H9 (cell line): ENCODE data around the gene PRSS22. TPM values are rescaled to one million over a fixed set of nuclear protein-coding genes. Genes with fewer than 3 reads are reported as not detected.

Source experiments
- DNase-seq: peaks from one replicate; pipeline ENCODE4 v3.0.0-alpha.2; 2017
- H2AFZ ChIP-seq: one replicate; pipeline ENCODE4 v1.6.1; 2013; ENCODE audit warnings: mild to moderate bottlenecking, low read length, control low read depth, moderate library complexity
- H2AK5ac ChIP-seq: 2 replicates; pipeline ENCODE4 v1.6.1; 2013; ENCODE audit warnings: low read length, control low read depth, mixed read lengths; ENCODE audit not compliant: insufficient read length
- H2BK120ac ChIP-seq: one replicate; pipeline ENCODE4 v1.6.1; 2013; ENCODE audit warnings: low read depth, mild to moderate bottlenecking, low read length, control low read depth, inconsistent platforms; ENCODE audit not compliant: poor library complexity, severe bottlenecking
- H2BK12ac ChIP-seq: 2 replicates; pipeline ENCODE4 v1.6.1; 2013; ENCODE audit warnings: low read length, control low read depth, mixed read lengths, low read depth; ENCODE audit not compliant: insufficient read length
- H2BK15ac ChIP-seq: 2 replicates; pipeline ENCODE4 v1.6.1; 2013; ENCODE audit warnings: low read depth, low read length, control low read depth
- H2BK20ac ChIP-seq: one replicate; pipeline ENCODE4 v1.6.1; 2013; ENCODE audit warnings: low read depth, mild to moderate bottlenecking, low read length, control low read depth, inconsistent platforms; ENCODE audit not compliant: poor library complexity, severe bottlenecking
- H2BK5ac ChIP-seq: 2 replicates; pipeline ENCODE4 v1.6.1; 2013; ENCODE audit warnings: low read length, control low read depth, mixed read lengths; ENCODE audit not compliant: insufficient read length
- H3K14ac ChIP-seq: 2 replicates; pipeline ENCODE4 v1.6.1; 2013; ENCODE audit warnings: low read length, control low read depth; ENCODE audit not compliant: insufficient read depth
- H3K18ac ChIP-seq: 2 replicates; pipeline ENCODE4 v1.6.1; 2013; ENCODE audit warnings: low read depth, mild to moderate bottlenecking, mixed read lengths, low read length, control low read depth; ENCODE audit not compliant: insufficient read length
- H3K23ac ChIP-seq: 2 replicates; pipeline ENCODE4 v1.6.1; 2013; ENCODE audit warnings: low read length, control low read depth, mixed read lengths, low read depth; ENCODE audit not compliant: insufficient read length
- H3K23me2 ChIP-seq: 2 replicates; pipeline ENCODE4 v1.6.1; 2013; ENCODE audit warnings: low read depth, mild to moderate bottlenecking, mixed read lengths, low read length, control low read depth; ENCODE audit not compliant: insufficient read length, poor library complexity, severe bottlenecking
- H3K27ac ChIP-seq: 2 replicates; pipeline ENCODE4 v1.5.1; 2013; ENCODE audit warnings: low read length, control low read depth, mixed read lengths, low read depth; ENCODE audit not compliant: insufficient read length
- H3K27me3 ChIP-seq: 2 replicates; pipeline ENCODE4 v1.6.1; 2013; ENCODE audit warnings: low read length, control low read depth, inconsistent platforms; ENCODE audit not compliant: insufficient read depth
- H3K4ac ChIP-seq: 2 replicates; pipeline ENCODE4 v1.6.1; 2013; ENCODE audit warnings: low read depth, mild to moderate bottlenecking, control low read depth, inconsistent platforms, low read length, moderate library complexity
- H3K4me1 ChIP-seq: 2 replicates; pipeline ENCODE4 v1.6.1; 2013; ENCODE audit warnings: low read length, control low read depth, inconsistent platforms; ENCODE audit not compliant: insufficient read depth
- H3K4me2 ChIP-seq: 2 replicates; pipeline ENCODE4 v1.6.1; 2013; ENCODE audit warnings: low read length, control low read depth, mixed read lengths; ENCODE audit not compliant: insufficient read length, insufficient read depth
- H3K56ac ChIP-seq: 2 replicates; pipeline ENCODE4 v1.6.1; 2013; ENCODE audit warnings: low read depth, mild to moderate bottlenecking, mixed read lengths, low read length, control low read depth; ENCODE audit not compliant: insufficient read length
- H3K79me1 ChIP-seq: 2 replicates; pipeline ENCODE4 v1.6.1; 2013; ENCODE audit warnings: low read depth, mild to moderate bottlenecking, moderate library complexity, low read length, control low read depth, inconsistent platforms; ENCODE audit not compliant: insufficient read depth, poor library complexity, severe bottlenecking
- H3K79me2 ChIP-seq: 2 replicates; pipeline ENCODE4 v1.6.1; 2013; ENCODE audit warnings: low read length, control low read depth, inconsistent platforms; ENCODE audit not compliant: insufficient read depth
- H3K9ac ChIP-seq: 2 replicates; pipeline ENCODE4 v1.6.1; 2013; ENCODE audit warnings: low read length, control low read depth, mixed read lengths; ENCODE audit not compliant: insufficient read length; ENCODE audit errors: extremely low read depth
- H3K9me3 ChIP-seq: one replicate; pipeline ENCODE4 v1.6.1; 2013; ENCODE audit warnings: low read depth, low read length, inconsistent platforms; ENCODE audit not compliant: control insufficient read depth
- H3T11ph ChIP-seq: one replicate; pipeline ENCODE4 v1.6.1; 2013; ENCODE audit warnings: mild to moderate bottlenecking, low read length, control low read depth, inconsistent platforms
- H4K20me1 ChIP-seq: one replicate; pipeline ENCODE4 v1.6.1; 2013; ENCODE audit not compliant: control insufficient read depth, insufficient read length, insufficient read depth
- H4K5ac ChIP-seq: 2 replicates; pipeline ENCODE4 v1.6.1; 2013; ENCODE audit warnings: low read depth, mild to moderate bottlenecking, mixed read lengths, low read length, control low read depth; ENCODE audit not compliant: insufficient read length
- H4K8ac ChIP-seq: replicated peaks from 2 replicates; pipeline ENCODE4 v1.6.1; 2013; ENCODE audit warnings: low read length, control low read depth, mixed read lengths, low read depth; ENCODE audit not compliant: insufficient read length
- H4K91ac ChIP-seq: 2 replicates; pipeline ENCODE4 v1.6.1; 2013; ENCODE audit warnings: low read depth, mild to moderate bottlenecking, moderate library complexity, mixed read lengths, low read length, control low read depth; ENCODE audit not compliant: insufficient read length
- H3K27ac Mint-ChIP-seq, 3 experiments: 2 replicates in 2 of 3; 3 replicates in 1 of 3; pipeline ENCODE4 v1.8.0; 2020 to 2021; ENCODE audit warnings: mixed read lengths in 3 of 3, mild to moderate bottlenecking in 1 of 3, moderate library complexity in 1 of 3
- H3K27me3 Mint-ChIP-seq: 2 replicates; pipeline ENCODE4 v1.8.0; 2021; ENCODE audit warnings: low read depth, mild to moderate bottlenecking, moderate library complexity, mixed read lengths
- H3K36me3 Mint-ChIP-seq, 3 experiments: 2 replicates in 2 of 3; 3 replicates in 1 of 3; pipeline ENCODE4 v1.8.0; 2020 to 2021; ENCODE audit warnings: low read depth in 3 of 3, mixed read lengths in 3 of 3; ENCODE audit not compliant: insufficient read depth in 1 of 3
- H3K4me1 Mint-ChIP-seq, 2 experiments: 2 replicates each; pipeline ENCODE4 v1.8.0; 2020; ENCODE audit warnings: mixed read lengths in 2 of 2
- H3K4me3 Mint-ChIP-seq, 2 experiments: 2 replicates in 1 of 2; 3 replicates in 1 of 2; pipeline ENCODE4 v1.8.0; 2020 to 2021; ENCODE audit warnings: mild to moderate bottlenecking in 2 of 2, mixed read lengths in 2 of 2, moderate library complexity in 1 of 2
- H3K9me3 Mint-ChIP-seq, 2 experiments: 2 replicates in 1 of 2; 3 replicates in 1 of 2; pipeline ENCODE4 v1.8.0; 2020; ENCODE audit warnings: mild to moderate bottlenecking in 2 of 2, mixed read lengths in 2 of 2, moderate library complexity in 1 of 2
- CTCF ChIP-seq: fragments of 200-600 bp; sonication (generic); conservative IDR thresholded peaks from 3 replicates; pipeline ENCODE4 v1.8.0; 2021; ENCODE audit warnings: antibody characterized with exemption, mild to moderate bottlenecking
- WGBS: extraction: QIAGEN DNeasy Blood & Tissue Kit; methylation state at CpG from one replicate; pipeline ENCODE4 v1.1.7; 2013; ENCODE audit warnings: missing lambda C conversion rate, low lambda C conversion rate, mixed read lengths; ENCODE audit not compliant: insufficient read length; ENCODE audit errors: extremely low coverage; 5-methylcytosine and 5-hydroxymethylcytosine counted together
- total RNA-seq: library from RNA; stranded (reverse); gene quantifications from 2 replicates; pipeline ENCODE4 v1.2.1, GENCODE V29; 2021

Gene PRSS22
- total RNA-seq, 1 experiment from 2014 or later = 1.9 TPM

GRCh38 chr16:2826591-2827373 lies 31.2 kb downstream of the PRSS22 start:
- Histone ChIP-seq H3K79me2 (no peaks in the 10 kb centered on the region), H4K20me1 (no peaks in the 10 kb centered on the region), H2BK120ac (no peak overlapping the region), H2BK5ac (no peak overlapping the region), H4K5ac (no peak overlapping the region), H4K91ac (no peak overlapping the region), H3K27me3 (no peaks in the 10 kb centered on the region), H3K4me2 (no peak overlapping the region), H3K14ac (no peak overlapping the region), H3K23ac (no peak overlapping the region), H3K4me1 (no peaks in the 10 kb centered on the region), H3K27ac (no peak overlapping the region), H4K8ac (no peak overlapping the region), H3K4ac (no peak overlapping the region), H3K18ac (no peak overlapping the region), H3K9me3 (no peaks in the 10 kb centered on the region), H2BK12ac (no peak overlapping the region), H3K9ac (no peak overlapping the region), H3K56ac (no peak overlapping the region), H3T11ph (no peak overlapping the region), H2AFZ (no peak overlapping the region), H3K23me2 (no peaks in the 10 kb centered on the region), H2AK5ac (no peak overlapping the region), H3K79me1 (no peaks in the 10 kb centered on the region), H2BK20ac (no peak overlapping the region), H2BK15ac (no peak overlapping the region)
- no peak overlapping the region for H3K4me3 Mint-ChIP-seq
- H3K27ac Mint-ChIP-seq = no peak overlapping the region; a peak in 1 of 7 replicates
- no CpG with 5 or more reads among the region's 19 CpGs for WGBS
- DNase-seq = no peak
- no peak for TF ChIP-seq CTCF
- no peaks in the 10 kb centered on the region for H3K27me3 Mint-ChIP-seq
- no peaks in the 10 kb centered on the region; a peak in 1 of 7 replicates for H3K36me3 Mint-ChIP-seq
- H3K4me1 Mint-ChIP-seq = no peaks in the 10 kb centered on the region
- no peaks in the 10 kb centered on the region for H3K9me3 Mint-ChIP-seq
